Dedifferentiated amniotic fluid mesenchymal stem cell (primary cell): ENCODE results near the gene LRP2BP.
"Not testable (repeated sequence)": the region's sequence is repeated elsewhere in the genome, so short reads cannot be mapped to it uniquely, and the experiment has no call there.

Experiments
- DNase-seq: peaks from one replicate; pipeline ENCODE4 v3.0.0-alpha.2; 2016; ENCODE audit errors: extremely low spot score

LRP2BP gene

GRCh38 chr4:185325721-185326120 lies 70.0 kb downstream of the LRP2BP start:
- not testable (repeated sequence) for DNase-seq

GRCh38 chr4:185324361-185324760 lies 71.4 kb downstream of the LRP2BP start:
- not testable (repeated sequence) for DNase-seq

- no peak for DNase-seq
Observed at GRCh38 chr4:185323606-185324005, 72.1 kb downstream of the LRP2BP start.

GRCh38 chr4:185322803-185323202 lies 72.9 kb downstream of the LRP2BP start:
- no peak for DNase-seq

- no peak for DNase-seq
Observed at GRCh38 chr4:185318679-185319078, 77.0 kb downstream of the LRP2BP start.

GRCh38 chr4:185317880-185318279 lies 77.8 kb downstream of the LRP2BP start:
- no peak for DNase-seq

- DNase-seq = not testable (repeated sequence)
Observed at GRCh38 chr4:185317462-185317861, 78.3 kb downstream of the LRP2BP start.
